Panc1 (cell line): Measurements from ENCODE around the gene P2RY2. TPM values are rescaled to one million over a fixed set of nuclear protein-coding genes. Genes with fewer than 3 reads are reported as not detected.

Experiments
- ATAC-seq: fragments of 200-7000 bp; cut with Tn5 transposase; 2 replicates; pipeline ENCODE4 v1.9.1; 2020; ENCODE audit warnings: mild to moderate bottlenecking, moderate library complexity
- BruUV-seq: library from RNA; stranded (reverse); fragments of 400-500 nt; replicated peaks from 2 replicates; lab custom pipeline; 2021; lab: Mats Ljungman, UMichigan
- CTCF ChIA-PET: fragments of 300-600 bp; sonication (Branson Sonifier 250); formaldehyde crosslinking; loops from one replicate; lab custom pipeline; 2022; ENCODE audit warnings: antibody characterized with exemption; lab: Charles Lee
- POLR2A ChIA-PET: fragments of 300-600 bp; sonication (Branson Sonifier 250); formaldehyde crosslinking; loops from one replicate; lab custom pipeline; 2022; ENCODE audit warnings: antibody characterized with exemption; lab: Charles Lee
- DNase-seq: peaks from one replicate; pipeline ENCODE4 v3.0.0-alpha.2; 2010; ENCODE audit warnings: low read depth, low spot score
- H3K27ac ChIP-seq: 2 replicates; pipeline ENCODE4 v1.5.1; 2011; ENCODE audit warnings: mild to moderate bottlenecking, low read length, inconsistent platforms
- H3K27me3 ChIP-seq: fragments of 200-500 bp; sonication (Bioruptor generic); 2 replicates; pipeline ENCODE4 v1.6.0; 2014; ENCODE audit warnings: low read length, inconsistent platforms; ENCODE audit not compliant: control insufficient read depth, insufficient read depth
- H3K36me3 ChIP-seq: fragments of 200-500 bp; sonication (Bioruptor generic); 2 replicates; pipeline ENCODE4 v1.5.1; 2014; ENCODE audit warnings: inconsistent platforms, mild to moderate bottlenecking, low read length, moderate library complexity; ENCODE audit not compliant: control insufficient read depth, insufficient read depth
- H3K4me1 ChIP-seq: 2 replicates; pipeline ENCODE4 v1.5.1; 2011; ENCODE audit warnings: inconsistent platforms, mild to moderate bottlenecking, low read length, moderate library complexity; ENCODE audit not compliant: control insufficient read depth, insufficient read depth
- H3K4me3 ChIP-seq, 2 experiments: 2 replicates each; pipeline ENCODE4 v1.5.1; 2011 to 2012; ENCODE audit warnings: low read depth in 2 of 2, low read length in 2 of 2, mild to moderate bottlenecking in 2 of 2, inconsistent platforms in 1 of 2, moderate library complexity in 1 of 2
- H3K9me3 ChIP-seq: fragments of 200-500 bp; sonication (Bioruptor generic); 2 replicates; pipeline ENCODE4 v1.5.1; 2014; ENCODE audit warnings: low read depth, mild to moderate bottlenecking, inconsistent platforms, low read length, moderate library complexity; ENCODE audit not compliant: control insufficient read depth, insufficient read depth
- CTCF ChIP-seq: fragments of 450-650 bp; IDR thresholded peaks from 2 replicates; pipeline ENCODE4 v1.5.1; 2017; ENCODE audit warnings: mild to moderate bottlenecking
- REST ChIP-seq, 2 experiments: IDR thresholded peaks; 2 replicates each; pipeline ENCODE4 v1.6.1; 2011 to 2012; ENCODE audit warnings: low read depth in 2 of 2, control low read depth in 1 of 2, low read length in 1 of 2, mild to moderate bottlenecking in 1 of 2, moderate library complexity in 1 of 2; ENCODE audit not compliant: insufficient read depth in 1 of 2
- TCF7L2 ChIP-seq: IDR thresholded peaks from 2 replicates; pipeline ENCODE4 v1.6.1; 2011; ENCODE audit warnings: mild to moderate bottlenecking, low read depth, low read length, inconsistent platforms
- in situ Hi-C: cut with HindIII; loops from 2 replicates; pipeline ENCODE4 v1.10.0; 2016; ENCODE audit warnings: low sequenced_read_pairs, low pct_unique_long_range_greater_than_20kb
- intact Hi-C: fragments of 100-400 bp; cut with micrococcal nuclease; formaldehyde crosslinking; loops from one replicate; pipeline ENCODE4 v1.10.0; 2022; ENCODE audit not compliant: unreplicated experiment
- total RNA-seq: library from RNA; stranded (reverse); gene quantifications from one replicate; pipeline ENCODE4 v1.2.1, GENCODE V29; 2021; ENCODE audit not compliant: unreplicated experiment

P2RY2 gene
- total RNA-seq, 1 experiment from 2014 or later: 2.4 TPM

DNA sequence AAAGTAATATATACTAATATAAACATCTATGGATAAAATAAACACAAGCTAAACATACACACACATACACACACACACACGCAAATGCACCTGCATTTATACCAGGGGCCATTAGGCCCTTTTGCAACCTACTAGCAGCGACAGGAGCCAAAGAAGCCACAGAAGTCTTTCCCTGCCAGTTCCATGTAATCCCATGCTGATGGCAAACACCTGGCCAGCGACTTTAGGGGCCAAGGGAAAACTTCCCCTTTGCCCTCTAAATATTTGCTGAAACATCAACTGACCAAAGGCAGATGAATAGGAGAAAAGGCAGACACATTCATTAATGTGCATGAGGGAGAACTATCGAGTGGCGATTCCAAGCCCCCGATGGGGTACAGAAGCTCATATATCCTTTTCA, 14.8 kb upstream of the P2RY2 start:
- Histone ChIP-seq H3K27me3 (peaks cover 4% of the 10 kb centered on the region; the same call in 1 of the 2 replicates), H3K27ac (no peak overlapping the region), H3K36me3 (no peaks in the 10 kb centered on the region), H3K9me3 (no peaks in the 10 kb centered on the region), H3K4me1 (no peaks in the 10 kb centered on the region; the same call in 1 of the 2 replicates), H3K4me3 (no peak overlapping the region)
- TF ChIP-seq TCF7L2 (no peak), REST (IDR thresholded peaks at IDR 0.05; ENCODE audit: insufficient read depth in 1 of 2, low read depth in 2 of 2, low read length in 1 of 2) (no peak)
- ATAC-seq (no peak), DNase-seq (no peak)
- intact Hi-C loops (no loop called here), in situ Hi-C loops (no loop called here)
- CTCF ChIA-PET: no interaction called here
- POLR2A ChIA-PET: no interaction called here
- no TSS peak for BruUV-seq

DNA sequence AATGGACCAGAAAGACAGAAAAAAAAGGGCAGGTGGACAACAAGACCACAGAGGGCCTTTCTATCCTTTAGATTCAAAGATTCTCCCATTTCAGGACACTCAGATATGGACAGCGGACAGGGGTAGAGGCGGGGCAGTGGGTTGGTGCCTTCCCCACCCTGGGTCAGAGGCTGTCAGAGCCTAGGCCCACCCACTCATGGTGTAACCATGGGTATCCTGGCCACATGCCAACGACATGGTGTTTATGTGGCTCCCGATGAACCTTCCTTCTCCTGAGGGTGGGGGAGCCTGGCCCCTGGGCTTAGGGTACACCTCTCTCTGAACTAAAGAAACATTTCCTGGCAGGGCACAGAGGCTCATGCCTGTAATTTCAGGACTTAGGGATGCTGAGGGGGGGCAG, 14.3 kb upstream of the P2RY2 start:
- no TSS peak for BruUV-seq
- CTCF ChIA-PET: no interaction called here

More for the DNA sequence above, 14.3 kb upstream of the P2RY2 start:
- TF ChIP-seq CTCF: no peak
- TF ChIP-seq REST (IDR thresholded peaks at IDR 0.05; ENCODE audit: insufficient read depth in 1 of 2, low read depth in 2 of 2, low read length in 1 of 2): peak in 1 of 2 experiments; percentile 52; a peak in 1 of 4 replicates
- intact Hi-C loops (no loop called here), in situ Hi-C loops (no loop called here)
- no peaks in the 10 kb centered on the region for H3K36me3 ChIP-seq
- no peaks in the 10 kb centered on the region for H3K9me3 ChIP-seq
- peaks cover 4% of the 10 kb centered on the region; the same call in 1 of the 2 replicates for H3K27me3 ChIP-seq
- POLR2A ChIA-PET: no interaction called here
- H3K4me3 ChIP-seq: no peak overlapping the region
- ATAC-seq: no peak
- H3K27ac ChIP-seq: no peak overlapping the region
- no peaks in the 10 kb centered on the region; the same call in 1 of the 2 replicates for H3K4me1 ChIP-seq
- DNase-seq: no peak
